OCI-LY1 (cell line): ENCODE results near the gene AUH.

Source experiments
- H2AFZ ChIP-seq: fragments of 200-600 bp; sonication (generic), shearing (Covaris generic); 2 replicates; pipeline ENCODE4 v1.6.0; 2014; ENCODE audit warnings: antibody characterized with exemption, mild to moderate bottlenecking, low read length
- H3F3A ChIP-seq: fragments of 200-600 bp; sonication (generic), shearing (Covaris generic); 2 replicates; pipeline ENCODE4 v1.6.0; 2014; ENCODE audit warnings: mild to moderate bottlenecking, antibody characterized with exemption, low read length, moderate library complexity; ENCODE audit not compliant: insufficient read depth
- H3K27ac ChIP-seq: fragments of 200-600 bp; sonication (generic); 2 replicates; pipeline ENCODE4 v1.5.1; 2014; ENCODE audit warnings: low read length, mixed run types, mild to moderate bottlenecking, low read depth; ENCODE audit not compliant: poor library complexity, severe bottlenecking
- H3K27me3 ChIP-seq: fragments of 200-600 bp; sonication (generic); 2 replicates; pipeline ENCODE4 v1.6.0; 2014; ENCODE audit warnings: antibody characterized with exemption, mild to moderate bottlenecking, low read length, moderate library complexity; ENCODE audit not compliant: insufficient read depth
- H3K36me3 ChIP-seq: fragments of 200-600 bp; sonication (generic); 2 replicates; pipeline ENCODE4 v1.6.1; 2014; ENCODE audit warnings: mild to moderate bottlenecking, antibody characterized with exemption, low read length, moderate library complexity, mixed read lengths; ENCODE audit not compliant: insufficient read depth
- H3K4me1 ChIP-seq: fragments of 200-600 bp; sonication (generic); 2 replicates; pipeline ENCODE4 v1.5.1; 2014; ENCODE audit warnings: mild to moderate bottlenecking, low read length, moderate library complexity; ENCODE audit not compliant: insufficient read depth, severe bottlenecking
- H3K4me2 ChIP-seq: fragments of 200-600 bp; sonication (generic), shearing (Covaris generic); 2 replicates; pipeline ENCODE4 v1.6.1; 2014; ENCODE audit warnings: low read length
- H3K4me3 ChIP-seq: fragments of 200-600 bp; sonication (generic); 2 replicates; pipeline ENCODE4 v1.5.1; 2014; ENCODE audit warnings: low read length, low read depth, mild to moderate bottlenecking, mixed read lengths; ENCODE audit not compliant: poor library complexity, severe bottlenecking
- H3K79me2 ChIP-seq: fragments of 200-600 bp; shearing (Covaris generic); 2 replicates; pipeline ENCODE4 v1.6.1; 2016; ENCODE audit warnings: mixed run types, low read length, mixed read lengths; ENCODE audit not compliant: insufficient read depth
- H3K9ac ChIP-seq: fragments of 200-600 bp; sonication (generic), shearing (Covaris generic); 2 replicates; pipeline ENCODE4 v1.6.1; 2014; ENCODE audit warnings: mild to moderate bottlenecking, low read length, mixed read lengths
- H3K9me2 ChIP-seq: fragments of 200-600 bp; sonication (generic), shearing (Covaris generic); 2 replicates; pipeline ENCODE4 v1.6.1; 2014; ENCODE audit warnings: low read depth, mild to moderate bottlenecking, low read length, mixed read lengths
- H3K9me3 ChIP-seq: fragments of 200-600 bp; shearing (Covaris generic); 2 replicates; pipeline ENCODE4 v1.6.1; 2014; ENCODE audit warnings: low read length, mixed read lengths
- H4K20me1 ChIP-seq: fragments of 200-600 bp; sonication (generic), shearing (Covaris generic); 2 replicates; pipeline ENCODE4 v1.6.0; 2016; ENCODE audit warnings: mild to moderate bottlenecking, low read length; ENCODE audit not compliant: insufficient read depth
- CTCF ChIP-seq: fragments of 200-600 bp; sonication (generic), shearing (Covaris generic); IDR thresholded peaks from 2 replicates; pipeline ENCODE4 v1.5.1; 2017; ENCODE audit warnings: mild to moderate bottlenecking, antibody characterized with exemption, low read length, moderate library complexity, mixed read lengths
- EZH2 ChIP-seq: fragments of 200-600 bp; sonication (generic), shearing (Covaris generic); IDR thresholded peaks from 2 replicates; pipeline ENCODE4 v1.8.0; 2017; ENCODE audit warnings: borderline replicate concordance, mixed run types, mild to moderate bottlenecking, antibody characterized with exemption, low read length, moderate library complexity, mixed read lengths

Gene AUH

GRCh38 chr9:91333551-91333950 lies 28.2 kb downstream of the AUH start:
- Histone ChIP-seq H3K27me3 (no peaks in the 10 kb centered on the region), H2AFZ (no peak overlapping the region), H4K20me1 (no peaks in the 10 kb centered on the region), H3K36me3 (peaks cover 6% of the 10 kb centered on the region; the same call in 1 of the 2 replicates), H3K4me3 (no peak overlapping the region), H3K79me2 (no peaks in the 10 kb centered on the region), H3K4me1 (no peaks in the 10 kb centered on the region), H3F3A (no peaks in the 10 kb centered on the region), H3K9me3 (no peaks in the 10 kb centered on the region; the same call in 1 of the 2 replicates), H3K4me2 (no peak overlapping the region), H3K9me2 (no peaks in the 10 kb centered on the region), H3K27ac (no peak overlapping the region), H3K9ac (no peak overlapping the region)
- no peak for TF ChIP-seq EZH2
- TF ChIP-seq CTCF, result no peak

- Histone ChIP-seq H3F3A (no peaks in the 10 kb centered on the region), H3K27ac (no peak overlapping the region), H4K20me1 (no peaks in the 10 kb centered on the region), H3K79me2 (no peaks in the 10 kb centered on the region), H3K4me1 (no peaks in the 10 kb centered on the region), H3K9me2 (no peaks in the 10 kb centered on the region), H3K36me3 (peaks cover 7% of the 10 kb centered on the region), H3K4me3 (no peak overlapping the region), H3K27me3 (no peaks in the 10 kb centered on the region), H3K9ac (no peak overlapping the region), H2AFZ (no peak overlapping the region), H3K4me2 (no peak overlapping the region), H3K9me3 (peaks cover 2% of the 10 kb centered on the region; the same call in 1 of the 2 replicates)
- no peak for TF ChIP-seq CTCF
- TF ChIP-seq EZH2, result no peak
These were observed 29.0 kb downstream of the AUH start for GRCh38 chr9:91332546-91333231.

- Histone ChIP-seq H2AFZ (no peak overlapping the region), H4K20me1 (no peaks in the 10 kb centered on the region), H3F3A (no peaks in the 10 kb centered on the region), H3K27ac (no peak overlapping the region), H3K9me2 (no peaks in the 10 kb centered on the region), H3K4me2 (no peak overlapping the region), H3K36me3 (peaks cover 15% of the 10 kb centered on the region), H3K27me3 (no peaks in the 10 kb centered on the region), H3K79me2 (no peaks in the 10 kb centered on the region), H3K9me3 (peaks cover 6% of the 10 kb centered on the region), H3K4me1 (no peaks in the 10 kb centered on the region), H3K4me3 (no peak overlapping the region), H3K9ac (no peak overlapping the region)
- TF ChIP-seq EZH2, result no peak
- TF ChIP-seq CTCF, result no peak
These were observed 29.9 kb downstream of the AUH start for GRCh38 chr9:91331849-91332248.
